Lower lobe of right lung (tissue), 2 donors: Measurements from ENCODE around the gene METTL26. TPM values are rescaled to one million over a fixed set of nuclear protein-coding genes. Genes with fewer than 3 reads are reported as not detected.

ENCODE experiments used
- ATAC-seq, 2 donors: fragments of 200-7000 bp; cut with Tn5 transposase; one replicate each; pipeline ENCODE4 v1.9.1; 2020 to 2022; ENCODE audit warnings: mild to moderate bottlenecking in 2 of 2, moderate library complexity in 2 of 2
- DNase-seq: peaks from one replicate; pipeline ENCODE4 v3.0.0-alpha.2; 2020
- H3K27ac ChIP-seq: fragments of 200-600 bp; one replicate; pipeline ENCODE4 v1.8.0; 2022
- H3K27me3 ChIP-seq: fragments of 200-600 bp; one replicate; pipeline ENCODE4 v1.8.0; 2022; ENCODE audit warnings: low read depth
- H3K36me3 ChIP-seq: fragments of 200-600 bp; one replicate; pipeline ENCODE4 v1.8.0; 2022; ENCODE audit warnings: mild to moderate bottlenecking
- H3K4me1 ChIP-seq: fragments of 200-600 bp; one replicate; pipeline ENCODE4 v1.8.0; 2022
- H3K4me3 ChIP-seq: fragments of 200-600 bp; one replicate; pipeline ENCODE4 v1.8.0; 2022; ENCODE audit warnings: mild to moderate bottlenecking
- H3K9me3 ChIP-seq: fragments of 200-600 bp; one replicate; pipeline ENCODE4 v1.8.0; 2022
- CTCF ChIP-seq: fragments of 200-600 bp; IDR thresholded peaks from one replicate; pipeline ENCODE4 v1.8.0; 2022; ENCODE audit warnings: antibody characterized with exemption, mild to moderate bottlenecking
- intact Hi-C: fragments of 100-400 bp; cut with DNase I; formaldehyde crosslinking; loops from one replicate; pipeline ENCODE4 v1.11.0; 2022
- total RNA-seq: library from RNA; stranded (reverse); fragmentation: NEBNext Ultra II Directional; extraction: Animal tissue kit (Norgen Biotek cat#: 25700); gene quantifications from one replicate; pipeline ENCODE4 v1.2.1, GENCODE V29; 2021
- donor health status: DM: no; HTN: yes; CAD: no; lungs with severe emphysema.

The METTL26 gene
- total RNA-seq, 1 donor from 2014 or later, result 63.1 TPM

DNA sequence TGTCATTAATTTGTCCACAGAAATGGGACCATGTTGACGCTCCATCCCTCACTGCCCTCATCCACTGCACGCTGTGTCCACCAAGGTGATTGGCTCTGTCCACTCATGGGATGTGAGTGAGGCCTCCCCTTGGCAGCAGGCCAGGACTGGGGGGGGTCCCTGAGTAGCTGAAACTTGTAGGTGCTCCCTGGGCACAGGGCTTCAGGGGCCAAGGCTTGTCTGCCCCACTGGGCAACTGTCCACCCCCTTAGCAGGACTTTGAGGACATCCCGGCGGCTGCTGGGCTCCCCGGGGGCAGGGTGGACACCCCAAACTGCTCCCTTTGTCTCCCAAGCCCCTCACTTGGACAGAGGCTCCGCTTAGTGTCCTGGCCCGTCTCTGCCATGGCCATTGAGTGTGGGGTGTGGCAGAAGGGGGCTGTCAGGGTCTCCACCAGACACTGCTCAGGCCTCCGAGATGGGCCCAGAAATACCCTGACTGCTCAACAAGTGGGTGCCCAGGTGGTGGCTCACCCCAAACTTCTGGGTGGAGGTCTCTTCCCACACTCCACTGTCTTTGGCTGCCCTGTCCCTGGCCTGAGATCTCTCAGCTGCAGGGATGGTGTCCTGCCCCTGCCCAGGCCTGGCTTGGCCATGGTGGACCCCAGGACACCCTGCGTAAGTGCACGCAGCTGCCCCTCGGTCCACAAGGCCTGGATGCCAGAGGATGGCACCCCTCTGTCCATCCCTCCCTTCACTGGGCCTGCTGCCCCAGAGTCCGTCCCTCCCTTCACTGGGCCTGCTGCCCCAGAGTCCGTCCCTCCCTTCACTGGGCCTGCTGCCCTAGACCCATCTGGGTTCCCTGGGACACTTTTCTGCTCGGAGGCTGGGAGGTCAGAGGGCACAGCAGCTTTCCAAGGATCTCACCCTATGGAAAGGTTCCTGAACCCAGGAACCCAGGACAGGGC is 49.2 kb downstream of the METTL26 start:
- ATAC-seq (no peak), DNase-seq (peak; percentile 59)
- intact Hi-C loops, result no loop called here
- H3K36me3 ChIP-seq, result peaks cover 5% of the 10 kb centered on the region
- H3K9me3 ChIP-seq, result no peaks in the 10 kb centered on the region
- H3K4me1 ChIP-seq, result peaks cover 38% of the 10 kb centered on the region
- H3K27ac ChIP-seq, result no peak overlapping the region
- no peaks in the 10 kb centered on the region for H3K27me3 ChIP-seq
- no peak overlapping the region for H3K4me3 ChIP-seq
- no peak for TF ChIP-seq CTCF

DNA sequence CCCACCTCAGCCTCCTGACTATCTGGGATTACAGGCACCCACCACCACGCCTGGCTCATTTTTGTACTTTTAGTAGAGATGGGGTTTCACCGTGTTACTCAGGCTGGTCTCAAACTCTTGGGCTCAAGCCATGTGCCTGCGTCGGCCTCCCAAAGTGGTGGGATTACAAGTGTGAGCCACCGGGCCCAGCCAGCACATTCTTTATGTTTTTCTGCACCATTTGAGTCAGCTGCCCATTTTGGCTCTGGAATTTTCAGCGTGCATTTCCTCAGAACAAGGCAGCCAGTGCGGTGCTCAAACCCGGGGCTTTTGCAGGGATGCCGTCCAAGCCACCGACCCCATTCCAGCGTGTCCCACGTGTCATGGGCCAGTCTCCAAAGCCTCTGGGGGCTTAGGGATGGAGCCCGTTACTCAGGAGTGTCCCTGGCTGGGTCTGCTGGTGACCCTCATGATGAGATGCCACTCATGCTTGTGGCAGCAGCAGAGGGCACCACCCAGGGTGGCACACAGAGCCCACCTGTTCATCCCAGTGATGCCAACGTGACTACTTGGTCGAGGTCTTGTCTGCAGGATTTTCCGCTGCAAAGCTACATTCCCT is 50.0 kb downstream of the METTL26 start:
- intact Hi-C loops, result no loop called here
- no peak for DNase-seq
- H3K9me3 ChIP-seq, result no peaks in the 10 kb centered on the region
- H3K4me1 ChIP-seq, result peaks cover 30% of the 10 kb centered on the region
- ATAC-seq, result no peak
- H3K4me3 ChIP-seq, result no peak overlapping the region
- peaks cover 5% of the 10 kb centered on the region for H3K36me3 ChIP-seq
- TF ChIP-seq CTCF, result no peak
- H3K27ac ChIP-seq, result no peak overlapping the region
- H3K27me3 ChIP-seq, result no peaks in the 10 kb centered on the region

- H3K9me3 ChIP-seq, result no peaks in the 10 kb centered on the region
- peaks cover 23% of the 10 kb centered on the region for H3K4me1 ChIP-seq
- intact Hi-C loops, result no loop called here
- no peak for TF ChIP-seq CTCF
- no peak overlapping the region for H3K27ac ChIP-seq
- H3K4me3 ChIP-seq, result no peak overlapping the region
- DNase-seq (no peak), ATAC-seq (no peak)
- H3K36me3 ChIP-seq, result peaks cover 11% of the 10 kb centered on the region
- no peaks in the 10 kb centered on the region for H3K27me3 ChIP-seq
Observed at GRCh38 chr16:585351-585750, 50.8 kb downstream of the METTL26 start.

Other genes with a start within 250 kb of the METTL26 start
- gene NME4, start 239.1 kb downstream of the METTL26 start, total RNA-seq, result 42.3 TPM
- 10.1 TPM for gene DECR2, start 234.4 kb downstream of the METTL26 start, total RNA-seq
- 32.2 TPM for gene RAB11FIP3, start 210.7 kb downstream of the METTL26 start, total RNA-seq
- 44.3 TPM for gene CAPN15, start 108.6 kb downstream of the METTL26 start, total RNA-seq
- not detected for gene PRR35, start 75.9 kb downstream of the METTL26 start, total RNA-seq
- 2.7 TPM for gene NHLRC4, start 69.3 kb downstream of the METTL26 start, total RNA-seq
- gene PIGQ, start 66.3 kb downstream of the METTL26 start, total RNA-seq, result 68.9 TPM
- gene RAB40C, start 46.2 kb downstream of the METTL26 start, total RNA-seq, result 40.1 TPM
- gene WFIKKN1, start 5.3 kb downstream of the METTL26 start, total RNA-seq, result 1.2 TPM
- gene MCRIP2, start 5.5 kb upstream of the METTL26 start, total RNA-seq, result 47.7 TPM
- 31.4 TPM for gene WDR90, start 13.1 kb upstream of the METTL26 start, total RNA-seq
- gene RHOT2, start 31.8 kb upstream of the METTL26 start, total RNA-seq, result 81.6 TPM
- gene RHBDL1, start 39.4 kb upstream of the METTL26 start, total RNA-seq, result 2.0 TPM
- gene STUB1, start 44.1 kb upstream of the METTL26 start, total RNA-seq, result 86.0 TPM
- gene JMJD8, start 48.0 kb upstream of the METTL26 start, total RNA-seq, result 43.2 TPM
- gene WDR24, start 54.1 kb upstream of the METTL26 start, total RNA-seq, result 13.1 TPM
- gene FBXL16, start 69.5 kb upstream of the METTL26 start, total RNA-seq, result 11.0 TPM
- 35.9 TPM for gene METRN, start 78.8 kb upstream of the METTL26 start, total RNA-seq
- gene ANTKMT, start 84.8 kb upstream of the METTL26 start, total RNA-seq, result 36.5 TPM
- 26.1 TPM for gene CCDC78, start 90.1 kb upstream of the METTL26 start, total RNA-seq
- gene HAGHL, start 90.8 kb upstream of the METTL26 start, total RNA-seq, result 15.6 TPM
- gene CIAO3, start 104.7 kb upstream of the METTL26 start, total RNA-seq, result 24.3 TPM
- 42.6 TPM for gene MSLN, start 124.4 kb upstream of the METTL26 start, total RNA-seq
- 16.3 TPM for gene RPUSD1, start 152.1 kb upstream of the METTL26 start, total RNA-seq
- gene CHTF18, start 152.3 kb upstream of the METTL26 start, total RNA-seq, result 11.3 TPM
- not detected for gene GNG13, start 164.4 kb upstream of the METTL26 start, total RNA-seq